Activated CD8-positive, alpha-beta T cell treated with anti-CD3 and anti-CD28 coated beads, Interleukin-2, amount 10 ng/mL, durations not matched to agents 7 days and 5 days (primary cell): ENCODE results near the gene ROPN1B. TPM values are rescaled to one million over a fixed set of nuclear protein-coding genes. Genes with fewer than 3 reads are reported as not detected.
"Not testable (repeated sequence)": the region's sequence is repeated elsewhere in the genome, so short reads cannot be mapped to it uniquely, and the experiment has no call there.

Experiments used
- ATAC-seq: fragments of 150-1000 bp; cut with Tn5 transposase; one replicate; pipeline ENCODE4 v1.10.0; 2021; ENCODE audit warnings: moderate library complexity
- CTCF ChIA-PET: fragments of 350-600 bp; sonication (Branson Sonifier 250); formaldehyde crosslinking; loops from one replicate; lab custom pipeline; 2021; ENCODE audit warnings: antibody characterized with exemption; lab: Charles Lee
- POLR2A ChIA-PET: fragments of 350-600 bp; sonication (Branson Sonifier 250); formaldehyde crosslinking; loops from one replicate; lab custom pipeline; 2021; ENCODE audit warnings: antibody characterized with exemption; lab: Charles Lee
- DNase-seq: peaks from one replicate; pipeline ENCODE4 v3.0.0-alpha.2; 2020
- H3K27ac Mint-ChIP-seq: one replicate; pipeline ENCODE4 v1.8.0; 2021; ENCODE audit warnings: mild to moderate bottlenecking, mixed read lengths
- H3K27me3 Mint-ChIP-seq: one replicate; pipeline ENCODE4 v1.8.0; 2021; ENCODE audit warnings: low read depth, mixed read lengths
- H3K36me3 Mint-ChIP-seq: one replicate; pipeline ENCODE4 v1.8.0; 2021; ENCODE audit warnings: low read depth, mixed read lengths
- H3K4me1 Mint-ChIP-seq: one replicate; pipeline ENCODE4 v1.8.0; 2021; ENCODE audit warnings: low read depth, mixed read lengths
- H3K4me3 Mint-ChIP-seq: one replicate; pipeline ENCODE4 v1.8.0; 2021; ENCODE audit warnings: mild to moderate bottlenecking, mixed read lengths
- H3K9me3 Mint-ChIP-seq: one replicate; pipeline ENCODE4 v1.8.0; 2022; ENCODE audit warnings: mixed read lengths; ENCODE audit not compliant: insufficient read depth
- total RNA-seq, 2 experiments: library from RNA; stranded (reverse); gene quantifications; one replicate each; pipeline ENCODE4 v1.2.3, GENCODE V29; 2021

Gene ROPN1B
- total RNA-seq, 2 experiments from 2014 or later: not detected

DNA sequence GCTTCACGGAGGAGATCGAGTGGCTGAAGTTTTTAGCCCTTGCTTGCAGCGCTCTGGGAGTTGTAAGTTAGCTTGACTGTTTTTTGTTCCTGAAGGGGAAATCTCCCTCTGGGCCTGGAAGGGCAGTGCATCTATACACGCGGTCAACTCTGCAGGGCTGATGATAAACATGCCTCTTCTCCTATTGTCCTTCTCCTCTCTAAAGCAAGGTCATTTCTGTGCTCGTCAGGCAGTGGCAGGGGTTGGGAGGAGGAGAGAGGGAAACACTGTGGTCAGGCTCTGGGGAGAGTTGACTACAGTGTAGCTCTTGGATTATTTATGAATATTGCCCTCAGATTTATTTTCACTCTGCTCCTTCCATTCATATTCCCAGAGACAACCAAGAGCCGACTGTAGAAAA is 8.1 kb downstream of the ROPN1B start:
- H3K4me1 Mint-ChIP-seq, ATAC-seq, H3K36me3 Mint-ChIP-seq, CTCF ChIA-PET, H3K27ac Mint-ChIP-seq, DNase-seq, POLR2A ChIA-PET, H3K4me3 Mint-ChIP-seq, H3K9me3 Mint-ChIP-seq: not testable (repeated sequence)
- H3K27me3 Mint-ChIP-seq: peaks cover 24% of the 10 kb centered on the region

DNA sequence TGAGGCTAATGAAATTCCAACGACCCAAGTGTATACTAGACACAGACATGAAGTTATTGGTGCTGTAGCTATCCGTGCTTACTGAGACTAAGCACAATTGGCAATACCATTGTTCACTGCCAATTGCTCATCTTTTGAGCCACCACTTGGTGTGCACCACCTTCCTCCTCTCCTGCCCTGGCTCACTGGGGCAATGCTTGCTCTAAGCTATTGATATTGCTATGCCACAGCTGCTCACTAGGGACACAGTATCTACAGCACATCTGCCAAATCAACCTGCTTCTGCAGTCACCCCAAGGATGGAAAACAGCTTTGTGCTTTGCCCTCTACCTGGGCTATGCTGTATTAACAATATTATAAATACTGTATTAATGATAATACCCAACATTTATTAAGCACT is 16.0 kb downstream of the ROPN1B start:
- H3K36me3 Mint-ChIP-seq, H3K27ac Mint-ChIP-seq, POLR2A ChIA-PET, H3K9me3 Mint-ChIP-seq, DNase-seq, CTCF ChIA-PET, H3K4me1 Mint-ChIP-seq, H3K4me3 Mint-ChIP-seq: not testable (repeated sequence)
- H3K27me3 Mint-ChIP-seq: peaks cover 14% of the 10 kb centered on the region
- peak; percentile 69 for ATAC-seq

DNA sequence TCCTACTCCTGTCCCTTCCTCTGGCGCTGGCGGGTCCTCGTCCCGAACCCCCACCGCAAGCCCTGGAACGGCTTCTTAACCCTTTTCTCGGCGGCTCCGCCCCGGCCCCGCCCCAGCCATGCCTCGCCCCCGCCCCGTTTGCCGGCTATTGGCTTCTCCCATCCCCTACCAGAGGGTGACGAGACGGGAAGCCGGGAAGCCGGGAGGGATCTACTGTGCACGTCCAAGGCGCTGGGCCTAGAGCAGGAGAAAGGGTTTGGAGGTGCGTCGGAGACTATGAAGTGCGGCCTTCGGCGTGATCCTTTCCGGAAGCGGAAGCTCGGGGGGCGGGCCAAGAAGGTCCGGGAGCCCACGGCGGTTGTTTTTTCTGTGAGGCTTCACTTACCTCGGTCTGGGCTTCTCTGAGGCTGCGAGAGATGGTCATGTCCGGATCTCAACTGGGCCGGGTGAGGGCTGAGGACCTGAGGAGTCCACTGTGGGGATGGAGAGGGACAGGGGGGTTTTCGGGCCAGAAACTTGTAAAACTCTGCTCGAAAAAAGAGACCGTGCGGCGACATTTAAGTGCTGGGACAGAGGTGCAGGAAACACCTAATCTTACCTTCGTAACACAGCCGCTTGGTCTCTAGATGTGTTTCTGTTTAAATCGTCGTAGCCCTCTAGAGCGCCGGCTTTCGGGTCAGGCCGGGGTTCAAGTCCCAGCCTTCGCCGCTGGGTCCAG is 21.4 kb downstream of the ROPN1B start:
- CTCF ChIA-PET: no interaction called here
- Mint-ChIP-seq H3K36me3 (no peaks in the 10 kb centered on the region), H3K27ac (no peak overlapping the region), H3K27me3 (peaks cover 29% of the 10 kb centered on the region), H3K9me3 (peaks cover 3% of the 10 kb centered on the region), H3K4me3 (no peak overlapping the region), H3K4me1 (no peaks in the 10 kb centered on the region)
- POLR2A ChIA-PET: no interaction called here
- no peak for ATAC-seq
- DNase-seq: no peak

DNA sequence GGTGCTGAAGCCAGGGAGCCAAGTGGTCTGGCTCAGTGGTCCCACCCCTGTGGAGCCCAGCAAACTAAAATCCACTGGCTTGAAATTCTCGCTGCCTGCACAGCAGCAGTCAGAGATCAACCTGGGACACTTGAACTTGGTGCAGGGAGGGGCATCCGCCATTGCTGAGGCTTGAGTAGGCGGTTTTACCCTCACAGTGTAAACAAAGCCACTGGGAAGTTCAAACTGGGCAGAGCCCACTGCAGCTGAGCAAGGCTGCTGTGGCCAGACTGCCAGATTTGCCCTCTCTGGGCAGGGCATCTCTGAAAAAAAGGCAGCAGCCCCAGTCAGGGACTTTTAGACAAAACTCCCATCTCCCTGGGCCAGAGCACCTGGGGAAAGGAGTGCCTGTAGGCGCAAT is 27.8 kb downstream of the ROPN1B start:
- not testable (repeated sequence) for H3K4me3 Mint-ChIP-seq, H3K27ac Mint-ChIP-seq, ATAC-seq

DNA sequence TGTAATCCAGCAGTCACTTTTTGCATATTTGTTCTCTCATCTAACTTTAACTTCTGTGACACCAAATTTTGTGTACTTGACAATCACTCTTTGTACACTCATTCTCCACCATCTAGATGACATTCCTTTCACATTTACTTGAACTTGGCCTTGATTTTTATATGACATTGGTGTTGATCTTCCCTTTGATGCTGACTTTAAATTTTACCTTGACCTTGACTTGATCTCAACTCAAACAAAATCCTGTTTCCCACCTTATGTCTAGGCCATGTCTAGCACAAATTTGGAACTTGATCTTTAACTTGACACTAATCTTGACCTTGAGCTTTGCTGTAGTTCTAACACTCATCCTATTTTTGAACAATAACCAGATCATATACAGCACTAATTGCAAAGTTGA is 33.2 kb downstream of the ROPN1B start:
- Mint-ChIP-seq H3K36me3 (no peaks in the 10 kb centered on the region), H3K9me3 (no peaks in the 10 kb centered on the region), H3K27ac (no peak overlapping the region), H3K27me3 (peaks cover 2% of the 10 kb centered on the region), H3K4me3 (no peak overlapping the region), H3K4me1 (no peaks in the 10 kb centered on the region)
- CTCF ChIA-PET: no interaction called here
- ATAC-seq: no peak
- no peak for DNase-seq
- POLR2A ChIA-PET: no interaction called here

More for the DNA sequence above, 27.8 kb downstream of the ROPN1B start:
- POLR2A ChIA-PET, H3K4me1 Mint-ChIP-seq, H3K36me3 Mint-ChIP-seq, H3K9me3 Mint-ChIP-seq, CTCF ChIA-PET, DNase-seq: not testable (repeated sequence)
- H3K27me3 Mint-ChIP-seq: peaks cover 12% of the 10 kb centered on the region

DNA sequence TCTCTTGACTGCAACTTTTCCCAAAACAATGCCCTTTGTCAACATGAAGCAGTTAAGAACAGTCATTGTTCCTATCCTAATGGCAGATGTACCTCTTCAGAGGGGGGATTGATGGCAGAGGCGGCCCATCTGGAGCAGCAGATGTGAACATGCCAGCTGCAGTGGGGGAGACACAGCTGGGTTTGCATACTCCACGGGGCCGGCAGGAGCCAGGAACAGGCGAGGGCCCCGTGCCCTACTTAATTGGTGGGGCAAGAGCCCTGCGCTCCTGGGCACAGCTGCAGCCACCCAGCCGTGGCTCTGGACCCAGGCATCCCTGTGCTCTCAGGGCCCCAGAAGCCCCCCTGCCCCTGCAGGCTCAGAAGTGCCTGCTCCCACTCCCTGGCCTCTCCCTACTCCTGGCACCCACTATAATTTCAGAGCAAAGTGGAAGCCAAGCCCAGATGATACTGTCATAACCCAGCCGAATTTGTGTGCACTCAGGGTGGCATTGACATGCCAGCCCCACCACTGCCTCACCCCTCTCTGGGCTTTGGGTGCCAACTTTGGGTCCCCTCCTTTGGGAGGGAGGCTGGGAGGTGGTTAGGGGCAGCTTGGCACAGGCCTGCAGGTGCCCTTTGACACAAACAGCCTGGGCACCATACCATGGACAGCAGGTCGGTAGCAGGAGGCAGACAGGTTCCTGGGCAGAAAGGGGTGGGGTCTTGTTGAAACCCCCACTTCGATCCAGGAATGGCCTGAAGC is 34.6 kb downstream of the ROPN1B start:
- ChIA-PET POLR2A (no interaction called here), CTCF (no interaction called here)
- ATAC-seq: no peak
- H3K27me3 Mint-ChIP-seq: peaks cover 2% of the 10 kb centered on the region
- no peaks in the 10 kb centered on the region for H3K4me1 Mint-ChIP-seq
- no peaks in the 10 kb centered on the region for H3K9me3 Mint-ChIP-seq
- no peak overlapping the region for H3K4me3 Mint-ChIP-seq
- no peak for DNase-seq
- H3K36me3 Mint-ChIP-seq: no peaks in the 10 kb centered on the region
- H3K27ac Mint-ChIP-seq: no peak overlapping the region

DNA sequence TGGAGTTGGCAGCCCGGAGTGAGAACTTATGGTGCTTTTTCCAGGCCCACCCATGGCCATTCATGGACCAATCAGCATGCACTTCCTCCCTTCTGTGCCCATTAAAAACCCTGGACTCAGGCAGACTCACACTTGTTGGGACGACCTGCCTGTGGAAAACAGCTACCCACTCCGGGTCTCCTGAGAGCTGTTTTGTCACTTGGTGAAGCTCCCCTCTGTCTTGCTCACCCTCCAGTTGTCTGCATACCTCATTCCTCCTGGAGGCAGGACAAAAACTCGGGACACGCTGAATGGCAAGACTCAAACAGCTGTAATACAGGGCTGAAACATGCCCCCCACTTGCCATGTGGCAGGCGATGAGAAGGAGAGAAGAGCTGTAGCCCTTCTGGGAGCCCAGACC is 35.2 kb downstream of the ROPN1B start:
- H3K9me3 Mint-ChIP-seq: no peaks in the 10 kb centered on the region
- ATAC-seq: no peak

DNA sequence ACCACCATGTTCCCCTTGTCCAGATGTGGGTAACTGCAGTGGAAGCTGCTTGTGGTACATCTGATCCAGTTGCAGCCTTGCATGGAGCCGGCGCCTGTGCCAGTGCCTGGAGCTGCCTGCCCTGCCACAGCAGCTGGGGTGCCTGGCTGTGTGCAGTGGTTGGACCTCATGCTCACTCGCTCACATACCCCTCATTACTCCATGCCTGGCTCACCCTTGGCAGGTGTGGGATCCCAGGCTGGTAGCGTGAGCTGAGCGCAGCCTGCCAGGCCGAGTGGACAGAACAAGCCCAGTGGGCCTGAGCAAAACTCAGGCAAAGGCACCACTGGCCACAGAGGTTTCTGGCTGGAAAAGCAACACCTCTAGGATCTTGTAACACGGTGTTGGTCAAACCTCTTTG is 35.7 kb downstream of the ROPN1B start:
- ATAC-seq: no peak
- POLR2A ChIA-PET: no interaction called here
- H3K4me3 Mint-ChIP-seq: no peak overlapping the region

More for the DNA sequence above, 35.2 kb downstream of the ROPN1B start:
- DNase-seq: no peak
- Mint-ChIP-seq H3K27me3 (no peaks in the 10 kb centered on the region), H3K36me3 (no peaks in the 10 kb centered on the region), H3K27ac (no peak overlapping the region), H3K4me3 (no peak overlapping the region), H3K4me1 (no peaks in the 10 kb centered on the region)
- ChIA-PET POLR2A (no interaction called here), CTCF (no interaction called here)

DNA sequence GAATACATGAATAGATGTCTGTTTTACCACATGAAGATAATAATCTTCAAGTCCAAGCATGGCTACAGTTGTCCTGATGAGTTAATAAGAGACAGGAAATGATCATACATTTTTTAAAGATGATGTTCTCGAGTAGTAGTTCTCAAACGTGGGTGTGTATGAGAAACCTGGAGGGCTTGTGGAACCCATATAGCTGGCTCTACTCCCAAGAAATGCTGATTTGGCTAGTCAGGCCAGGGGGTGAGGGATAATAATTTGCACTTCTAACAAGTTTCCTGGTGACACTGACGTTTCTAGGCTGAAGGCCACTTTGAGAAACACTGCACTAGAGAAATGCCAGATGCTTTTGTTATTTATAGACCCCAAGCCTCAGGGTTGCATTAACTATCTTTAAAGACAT is 37.0 kb downstream of the ROPN1B start:
- DNase-seq (no peak), ATAC-seq (no peak)
- Mint-ChIP-seq H3K27me3 (no peaks in the 10 kb centered on the region), H3K4me1 (no peaks in the 10 kb centered on the region), H3K27ac (no peak overlapping the region), H3K36me3 (peaks cover 2% of the 10 kb centered on the region), H3K9me3 (no peaks in the 10 kb centered on the region), H3K4me3 (no peak overlapping the region)
- ChIA-PET POLR2A (no interaction called here), CTCF (interaction anchor here (0.6 kb wide), 1 partner anchor 114 kb away, joined by 3 read pairs; no protein-coding TSS in a partner anchor)

More for the DNA sequence above, 35.7 kb downstream of the ROPN1B start:
- no peak overlapping the region for H3K27ac Mint-ChIP-seq
- no peaks in the 10 kb centered on the region for H3K36me3 Mint-ChIP-seq
- no peak for DNase-seq
- CTCF ChIA-PET: no interaction called here
- no peaks in the 10 kb centered on the region for H3K4me1 Mint-ChIP-seq
- H3K9me3 Mint-ChIP-seq: no peaks in the 10 kb centered on the region
- no peaks in the 10 kb centered on the region for H3K27me3 Mint-ChIP-seq

DNA sequence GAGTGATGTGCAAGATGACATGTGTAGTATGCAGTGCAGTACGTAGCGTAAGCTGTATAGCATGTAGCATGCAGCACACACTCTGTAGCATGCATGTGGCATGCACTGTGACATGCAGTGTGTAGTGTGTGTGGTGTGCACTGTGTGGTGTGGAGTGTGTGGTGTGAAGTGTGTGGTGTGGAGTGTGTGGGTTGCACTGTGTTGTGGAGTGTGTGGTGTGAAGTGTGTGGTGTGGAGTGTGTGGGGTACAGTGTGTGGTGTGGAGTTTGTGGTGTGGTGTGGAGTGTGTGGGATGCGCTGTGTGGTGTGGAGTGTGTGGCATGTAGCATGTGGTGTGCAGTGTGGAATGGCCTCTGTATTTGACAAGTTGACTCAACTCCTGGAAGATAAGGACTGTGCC is 39.2 kb downstream of the ROPN1B start:
- H3K27me3 Mint-ChIP-seq: no peaks in the 10 kb centered on the region
- no peaks in the 10 kb centered on the region for H3K9me3 Mint-ChIP-seq
- ATAC-seq: no peak
- peak overlapping the region; percentile 12 for H3K27ac Mint-ChIP-seq
- H3K4me1 Mint-ChIP-seq: peaks cover 3% of the 10 kb centered on the region
- peaks cover 7% of the 10 kb centered on the region for H3K36me3 Mint-ChIP-seq
- ChIA-PET CTCF (no interaction called here), POLR2A (no interaction called here)
- H3K4me3 Mint-ChIP-seq: no peak overlapping the region
- no peak for DNase-seq

DNA sequence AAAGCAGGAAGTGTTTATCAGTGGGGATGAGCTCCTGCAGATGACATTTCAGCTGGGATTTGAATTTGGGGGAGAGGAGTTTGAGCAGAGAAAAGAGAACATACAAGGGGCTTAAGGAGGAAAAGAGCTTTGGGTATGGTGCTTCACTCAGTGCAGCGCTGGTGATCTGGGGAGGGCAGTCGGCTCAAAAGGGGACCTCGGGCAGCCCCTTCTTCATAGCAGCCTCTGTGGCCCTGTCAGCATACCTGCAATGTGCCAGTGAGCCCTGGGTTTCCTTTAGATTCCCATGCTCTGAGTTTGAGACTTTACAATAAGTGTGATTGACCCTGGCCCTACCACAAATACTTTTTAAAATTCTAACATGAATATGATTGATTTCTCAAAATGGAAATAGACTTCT is 40.2 kb downstream of the ROPN1B start:
- POLR2A ChIA-PET: no interaction called here
- no peak for ATAC-seq
- DNase-seq: no peak
- peaks cover 7% of the 10 kb centered on the region for H3K36me3 Mint-ChIP-seq
- no peak overlapping the region for H3K27ac Mint-ChIP-seq
- H3K4me3 Mint-ChIP-seq: no peak overlapping the region
- no peaks in the 10 kb centered on the region for H3K27me3 Mint-ChIP-seq
- CTCF ChIA-PET: no interaction called here
- peaks cover 3% of the 10 kb centered on the region for H3K4me1 Mint-ChIP-seq
- H3K9me3 Mint-ChIP-seq: no peaks in the 10 kb centered on the region

DNA sequence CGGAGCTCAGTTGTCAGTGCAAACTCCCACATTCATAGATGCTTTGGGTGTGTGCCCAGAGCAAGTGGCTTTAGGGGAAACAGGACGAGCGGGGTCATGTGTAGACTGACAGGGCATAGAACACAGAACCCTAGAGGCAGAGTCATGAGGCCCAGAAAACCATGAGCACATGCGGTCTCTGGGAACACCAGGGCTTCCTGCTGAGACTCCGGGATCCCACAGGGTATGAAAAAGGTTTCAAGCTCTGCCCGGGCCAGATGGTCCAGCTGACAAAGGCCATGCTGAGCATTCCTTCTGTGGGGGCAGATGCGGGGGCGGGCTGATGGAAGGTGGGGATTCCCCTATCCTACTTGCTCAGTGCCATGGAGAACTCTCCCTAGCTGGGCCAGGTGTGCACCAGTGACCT is 44.8 kb downstream of the ROPN1B start:
- ChIA-PET CTCF (no interaction called here), POLR2A (no interaction called here)
- H3K4me1 Mint-ChIP-seq: peaks cover 3% of the 10 kb centered on the region
- H3K36me3 Mint-ChIP-seq: peaks cover 7% of the 10 kb centered on the region
- DNase-seq (no peak), ATAC-seq (no peak)
- no peak overlapping the region for H3K4me3 Mint-ChIP-seq
- H3K9me3 Mint-ChIP-seq: no peaks in the 10 kb centered on the region
- no peaks in the 10 kb centered on the region for H3K27me3 Mint-ChIP-seq
- H3K27ac Mint-ChIP-seq: no peak overlapping the region
